AG09309 (cell line): ENCODE results near the gene DMBT1.
"Not testable (repeated sequence)": the region's sequence is repeated elsewhere in the genome, so short reads cannot be mapped to it uniquely, and the experiment has no call there.

Source experiments
- DNase-seq: peaks from one replicate; pipeline ENCODE4 v3.0.0-alpha.2; 2010; ENCODE audit warnings: low read depth
- H3K4me3 ChIP-seq: 2 replicates; pipeline ENCODE4 v1.5.1; 2011; ENCODE audit warnings: mild to moderate bottlenecking, low read depth, low read length, moderate library complexity; ENCODE audit not compliant: control insufficient read depth
- CTCF ChIP-seq: IDR thresholded peaks from 2 replicates; pipeline ENCODE4 v1.5.1; 2011; ENCODE audit warnings: mild to moderate bottlenecking, low read depth, low read length, inconsistent platforms; ENCODE audit not compliant: insufficient read depth, control insufficient read depth; ENCODE audit errors: missing control alignments

Gene DMBT1

GRCh38 chr10:122618461-122619165, 58.1 kb downstream of the DMBT1 start:
- H3K4me3 ChIP-seq = no peak overlapping the region
- TF ChIP-seq CTCF = no peak
- no peak for DNase-seq

- H3K4me3 ChIP-seq, DNase-seq: not testable (repeated sequence)
Observed at GRCh38 chr10:122620961-122621360, 60.4 kb downstream of the DMBT1 start.

GRCh38 chr10:122624546-122624945, 64.0 kb downstream of the DMBT1 start:
- no peak for TF ChIP-seq CTCF
- DNase-seq = no peak
- no peak overlapping the region for H3K4me3 ChIP-seq

GRCh38 chr10:122630526-122630925, 70.0 kb downstream of the DMBT1 start:
- no peak for TF ChIP-seq CTCF
- DNase-seq = no peak
- no peak overlapping the region for H3K4me3 ChIP-seq

GRCh38 chr10:122632031-122632430, 71.5 kb downstream of the DMBT1 start:
- DNase-seq = no peak
- no peak for TF ChIP-seq CTCF
- H3K4me3 ChIP-seq = no peak overlapping the region

GRCh38 chr10:122632576-122632975, 72.0 kb downstream of the DMBT1 start:
- no peak overlapping the region for H3K4me3 ChIP-seq
- TF ChIP-seq CTCF = no peak
- no peak for DNase-seq

- no peak for TF ChIP-seq CTCF
- no peak overlapping the region for H3K4me3 ChIP-seq
- no peak for DNase-seq
Observed at GRCh38 chr10:122636953-122637352, 76.4 kb downstream of the DMBT1 start.
